HPDE6-E6E7 (cell line): ENCODE data around the gene ZDHHC11.
"Not testable (repeated sequence)": the region's sequence is repeated elsewhere in the genome, so short reads cannot be mapped to it uniquely, and the experiment has no call there.

Source experiments
- DNase-seq: peaks from one replicate; pipeline ENCODE4 v3.0.0; 2011; ENCODE audit warnings: missing footprints; ENCODE audit errors: extremely low spot score

Gene ZDHHC11

GRCh38 chr5:811384-811783 lies 39.4 kb downstream of the ZDHHC11 start:
- DNase-seq, result not testable (repeated sequence)

- not testable (repeated sequence) for DNase-seq
Observed at GRCh38 chr5:807719-808514, 42.9 kb downstream of the ZDHHC11 start.

DNA sequence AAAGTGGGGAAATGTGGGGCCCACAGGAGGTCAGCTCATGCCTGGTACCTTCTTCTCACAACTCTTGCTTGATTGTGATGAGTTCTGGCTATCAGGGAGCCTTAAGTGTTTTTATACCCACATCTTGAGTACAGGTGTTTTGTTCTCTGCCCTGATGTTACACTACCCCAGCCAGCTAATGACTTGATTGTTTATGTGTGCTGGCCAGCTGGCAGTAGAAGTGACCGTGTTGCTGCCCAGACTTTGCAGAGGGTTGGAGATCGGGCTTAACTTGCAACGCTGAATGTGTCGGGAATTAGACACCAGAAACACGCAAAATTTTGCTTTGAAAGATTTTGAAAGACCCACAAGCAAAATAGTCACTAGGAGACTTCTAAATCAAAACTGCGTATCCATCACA lies 49.3 kb downstream of the ZDHHC11 start:
- no peak for DNase-seq

GRCh38 chr5:801055-801454 lies 49.7 kb downstream of the ZDHHC11 start:
- DNase-seq, result not testable (repeated sequence)

DNA sequence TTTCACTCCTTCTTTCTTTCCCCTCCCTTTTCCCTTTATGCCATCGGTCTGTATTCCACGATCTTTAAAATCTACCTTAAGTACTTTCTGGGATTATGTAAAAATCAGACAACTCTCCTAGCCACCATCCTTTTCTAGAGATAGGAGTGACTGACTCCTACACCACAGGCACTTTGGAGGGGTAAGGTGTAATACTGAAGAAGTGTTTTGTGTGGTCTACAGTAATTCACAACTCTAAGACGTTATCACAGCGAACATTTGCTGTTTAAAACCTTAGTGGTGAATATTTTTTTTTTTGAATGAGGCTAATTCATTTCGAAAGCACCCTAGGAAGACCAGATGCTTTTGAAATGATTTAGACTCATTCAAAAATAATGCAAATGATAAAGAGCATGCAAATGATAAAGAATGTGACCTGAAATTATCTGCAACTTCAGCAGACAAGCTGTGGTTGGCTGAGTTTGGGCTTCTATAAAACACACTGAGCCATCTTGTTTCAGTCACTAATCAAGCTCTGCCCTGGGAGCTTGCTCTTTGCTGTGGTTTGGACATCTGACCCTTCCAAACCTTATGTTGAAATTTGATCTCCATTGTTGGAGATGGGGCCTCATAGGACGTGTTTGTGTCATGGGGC lies 52.2 kb downstream of the ZDHHC11 start:
- DNase-seq, result not testable (repeated sequence)

DNA sequence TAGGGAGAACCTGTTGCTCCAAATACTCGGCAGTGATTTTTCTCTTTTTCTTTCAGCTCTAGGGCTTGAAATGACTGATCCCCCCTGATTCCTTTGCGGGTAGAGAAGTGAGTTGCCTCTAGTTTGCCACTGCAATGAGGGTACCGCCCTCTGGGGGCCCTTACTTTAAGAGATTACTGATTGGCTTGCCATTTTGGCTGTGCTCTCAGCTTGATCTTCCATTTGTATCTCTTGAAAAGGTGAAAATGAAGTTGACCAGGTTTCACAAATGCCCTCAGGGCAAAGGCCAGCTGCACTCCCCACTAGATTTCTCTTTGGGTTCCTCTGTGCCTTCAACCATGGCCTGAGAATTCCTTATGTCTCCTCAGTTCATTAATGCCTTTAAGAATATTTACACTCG lies 52.8 kb downstream of the ZDHHC11 start:
- not testable (repeated sequence) for DNase-seq

DNA sequence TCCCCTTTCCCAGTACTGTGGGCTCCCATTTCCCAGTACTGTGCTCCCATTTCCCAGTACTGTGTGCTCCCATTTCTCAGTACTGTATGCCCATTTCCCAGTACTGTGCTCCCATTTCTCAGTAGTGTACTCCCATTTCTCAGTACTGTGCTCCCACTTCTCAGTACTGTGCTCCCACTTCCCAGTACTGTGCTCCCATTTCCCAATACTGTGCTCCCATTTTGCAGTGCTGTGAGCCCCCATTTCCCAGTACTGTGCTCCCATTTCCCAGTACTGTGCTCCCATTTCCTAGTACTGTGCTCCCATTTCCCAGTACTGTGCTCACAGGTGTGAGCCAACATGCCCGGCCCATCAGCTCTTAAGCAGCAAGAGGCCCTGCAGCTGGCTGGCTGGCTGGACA lies 54.9 kb downstream of the ZDHHC11 start:
- DNase-seq, result not testable (repeated sequence)

- DNase-seq, result not testable (repeated sequence)
Observed at GRCh38 chr5:794948-795347, 55.8 kb downstream of the ZDHHC11 start.

- not testable (repeated sequence) for DNase-seq
Observed at GRCh38 chr5:788703-789102, 62.1 kb downstream of the ZDHHC11 start.

DNA sequence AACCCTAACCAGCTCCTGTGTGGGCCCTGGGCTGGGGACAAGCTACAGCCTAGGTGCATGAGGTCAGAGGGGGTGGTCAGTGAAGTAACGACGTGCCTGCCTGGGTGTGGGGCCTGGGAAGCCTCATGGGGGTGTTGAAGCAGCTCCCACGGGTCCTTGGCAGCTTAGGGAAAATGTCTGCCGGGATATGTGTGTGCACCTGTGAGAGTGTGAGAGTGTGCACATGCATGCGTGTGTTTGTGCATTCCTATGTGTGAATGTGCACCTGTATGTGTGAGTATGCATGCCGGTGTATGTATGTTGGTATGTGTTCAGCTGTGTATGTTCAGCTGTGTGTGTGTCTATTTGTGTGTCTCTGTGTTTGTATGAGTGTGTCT lies 62.9 kb downstream of the ZDHHC11 start:
- not testable (repeated sequence) for DNase-seq

DNA sequence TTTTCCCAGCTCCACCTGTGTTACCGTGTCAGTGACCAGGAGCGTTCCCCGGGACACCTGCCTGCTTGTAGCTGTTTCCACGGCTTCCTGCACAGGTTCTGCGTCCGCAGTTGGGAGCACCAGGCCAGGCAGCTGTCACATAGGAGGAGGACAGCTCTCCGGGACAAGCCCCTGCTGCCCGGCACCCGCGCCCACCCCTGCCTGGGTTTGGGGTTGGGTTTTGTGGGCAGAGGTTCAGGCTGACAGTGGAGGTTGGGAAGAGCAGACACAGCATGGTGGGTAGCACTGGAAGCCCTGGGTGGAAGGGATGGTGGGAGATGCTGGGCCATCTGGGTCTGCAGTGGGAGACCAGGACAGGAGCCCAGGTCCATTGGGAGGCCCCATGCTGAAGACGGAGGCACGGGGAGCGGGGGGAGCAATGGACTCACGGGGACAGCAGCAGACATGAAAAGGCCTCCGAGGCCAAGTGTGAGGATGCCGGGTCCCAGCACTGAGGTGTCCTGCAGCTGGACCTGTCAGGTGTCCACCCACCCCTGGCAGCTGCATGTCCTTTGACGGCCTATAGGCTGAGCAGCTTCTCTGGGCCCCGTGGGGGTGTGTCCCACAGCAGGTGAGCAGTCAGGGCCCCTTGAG lies 63.4 kb downstream of the ZDHHC11 start:
- DNase-seq, result not testable (repeated sequence)

GRCh38 chr5:785181-785705 lies 65.5 kb downstream of the ZDHHC11 start:
- not testable (repeated sequence) for DNase-seq

DNA sequence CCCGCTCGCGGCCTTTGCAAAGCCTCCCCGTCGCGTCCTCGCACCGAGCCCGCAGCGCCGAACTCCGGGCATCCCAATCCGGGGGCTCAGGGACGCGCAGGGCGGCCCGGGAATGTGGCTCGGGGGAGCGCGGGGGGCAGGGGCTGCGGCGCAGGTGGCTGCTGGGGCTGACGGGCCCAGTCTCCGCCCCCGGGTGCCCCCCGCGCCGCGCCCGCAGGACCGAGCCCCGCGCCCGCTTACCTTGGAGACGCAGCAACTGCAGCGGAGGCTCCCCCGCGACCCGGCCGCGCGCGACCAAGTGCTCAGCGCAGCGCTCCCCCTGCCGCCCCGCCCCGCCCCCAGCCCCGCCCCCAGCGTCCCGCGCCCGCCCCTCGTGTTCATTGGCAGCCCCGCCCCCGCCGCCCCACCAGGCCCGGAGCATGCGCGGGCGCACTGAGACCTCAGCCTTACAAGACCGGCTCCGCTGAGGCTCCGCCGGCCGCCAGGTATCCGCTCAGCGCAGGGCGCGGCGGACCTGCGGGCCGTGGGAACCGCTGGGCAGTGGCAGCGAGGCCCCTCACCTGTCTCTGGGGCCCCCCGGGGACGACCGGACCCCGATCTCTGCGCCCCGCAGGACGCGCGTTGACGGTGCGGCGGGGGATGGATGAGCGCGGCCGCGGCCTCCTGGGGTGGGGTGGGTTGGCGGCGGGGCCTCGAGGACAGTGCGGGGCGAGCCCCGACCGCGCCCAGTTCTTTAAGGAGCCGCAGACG lies 66.2 kb downstream of the ZDHHC11 start, which contains the start of gene ZDHHC11B:
TSS of gene ZDHHC11B (minus strand) at position 302 of the 750 bp plus-strand sequence. CDS start 17,810 bp downstream, outside the sequence.
- peak; percentile 99 for DNase-seq

- DNase-seq, result not testable (repeated sequence)
Observed at GRCh38 chr5:783881-784427, 66.8 kb downstream of the ZDHHC11 start.

GRCh38 chr5:783049-783802 lies 67.6 kb downstream of the ZDHHC11 start:
- DNase-seq, result not testable (repeated sequence)

- DNase-seq, result not testable (repeated sequence)
Observed at GRCh38 chr5:782356-782755, 68.4 kb downstream of the ZDHHC11 start.

- not testable (repeated sequence) for DNase-seq
Observed at GRCh38 chr5:780571-780970, 70.2 kb downstream of the ZDHHC11 start.

- not testable (repeated sequence) for DNase-seq
Observed at GRCh38 chr5:778967-779366, 71.8 kb downstream of the ZDHHC11 start.

DNA sequence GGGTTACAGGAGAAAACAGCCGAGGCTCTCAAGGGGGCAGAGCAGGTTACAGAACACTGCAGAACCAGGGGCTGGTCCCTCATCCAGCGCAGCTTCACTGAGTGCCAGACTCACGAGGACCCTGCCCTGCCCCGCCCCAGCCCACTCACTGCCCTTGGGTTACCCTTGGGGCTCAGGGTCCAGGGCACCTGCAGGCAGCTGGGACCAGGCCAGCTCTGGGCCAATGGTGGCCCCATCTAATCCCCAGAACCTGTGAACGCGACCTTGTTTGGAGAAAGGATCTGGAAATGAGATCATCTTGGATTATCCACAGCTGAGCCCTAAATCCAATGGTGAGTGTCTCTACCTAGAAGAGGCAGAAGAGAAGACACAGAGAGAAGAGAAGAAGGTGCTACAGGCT lies 72.4 kb downstream of the ZDHHC11 start:
- DNase-seq, result not testable (repeated sequence)

- no peak for DNase-seq
Observed at GRCh38 chr5:777756-778161, 73.0 kb downstream of the ZDHHC11 start.
